HG02610 (cell line): ENCODE results near the gene NUP54.

Source experiments
- ATAC-seq: cut with Tn5 transposase; IDR thresholded peaks from one replicate; pipeline ENCODE4 v1.9.1; 2021; ENCODE audit warnings: mild to moderate bottlenecking, moderate library complexity; ENCODE audit not compliant: unreplicated experiment

Gene NUP54

GRCh38 chr4:76147454-76148141 lies 599 bp downstream of the NUP54 start:
- ATAC-seq, result peak; percentile 33

GRCh38 chr4:76144546-76144945 lies 3.7 kb downstream of the NUP54 start:
- ATAC-seq, result no peak

GRCh38 chr4:76141241-76141640 lies 7.0 kb downstream of the NUP54 start:
- ATAC-seq, result no peak

- no peak for ATAC-seq
Measured at GRCh38 chr4:76127754-76128153, 20.4 kb downstream of the NUP54 start.

GRCh38 chr4:76125816-76126215 lies 22.4 kb downstream of the NUP54 start:
- ATAC-seq, result no peak

GRCh38 chr4:76120199-76120598 lies 28.0 kb downstream of the NUP54 start:
- no peak for ATAC-seq

- no peak for ATAC-seq
Measured at GRCh38 chr4:76117536-76117935, 30.7 kb downstream of the NUP54 start.

- ATAC-seq, result no peak
Measured at GRCh38 chr4:76116821-76117220, 31.4 kb downstream of the NUP54 start.

- no peak for ATAC-seq
Measured at GRCh38 chr4:76108467-76109181, 39.6 kb downstream of the NUP54 start.

GRCh38 chr4:76106442-76106841 lies 41.8 kb downstream of the NUP54 start:
- ATAC-seq, result no peak

GRCh38 chr4:76105652-76106051 lies 42.5 kb downstream of the NUP54 start:
- no peak for ATAC-seq

GRCh38 chr4:76096076-76096475 lies 52.1 kb downstream of the NUP54 start:
- ATAC-seq, result no peak

- no peak for ATAC-seq
Measured at GRCh38 chr4:76095568-76095967, 52.6 kb downstream of the NUP54 start.

GRCh38 chr4:76091052-76091451 lies 57.1 kb downstream of the NUP54 start:
- no peak for ATAC-seq

GRCh38 chr4:76090241-76090691 lies 57.9 kb downstream of the NUP54 start:
- ATAC-seq, result no peak

- no peak for ATAC-seq
Measured at GRCh38 chr4:76088719-76089118, 59.5 kb downstream of the NUP54 start.

- no peak for ATAC-seq
Measured at GRCh38 chr4:76087007-76087769, 61.0 kb downstream of the NUP54 start.

- ATAC-seq, result no peak
Measured at GRCh38 chr4:76084542-76084941, 63.7 kb downstream of the NUP54 start.

- no peak for ATAC-seq
Measured at GRCh38 chr4:76083386-76083988, 64.7 kb downstream of the NUP54 start.

GRCh38 chr4:76078033-76078613 lies 70.1 kb downstream of the NUP54 start:
- ATAC-seq, result no peak
